GDM1 (cell line): ENCODE results near the gene APOC1.
A peak's percentile ranks its signal among the peaks of the same experiment; 100 is the strongest.
"Not testable (repeated sequence)": the region's sequence is repeated elsewhere in the genome, so short reads cannot be mapped to it uniquely, and the experiment has no call there.

Experiments used
- DNase-seq: peaks from one replicate; lab custom pipeline; 2025; lab: John Stamatoyannopoulos, UW

The APOC1 gene

GRCh38 chr19:44914433-44915206, at the start of gene APOC1:
APOC1 (plus strand) TSS chr19:44914608; CDS start chr19:44914892, 284 bp downstream.
- peak; percentile 70 for DNase-seq

GRCh38 chr19:44865196-44865767, 49.1 kb upstream of the APOC1 start:
- DNase-seq = no peak

GRCh38 chr19:44866664-44867063, 47.7 kb upstream of the APOC1 start:
- no peak for DNase-seq

GRCh38 chr19:44867578-44867977, 46.8 kb upstream of the APOC1 start:
- DNase-seq = no peak

GRCh38 chr19:44869733-44870470, 44.5 kb upstream of the APOC1 start:
- DNase-seq = peak; percentile 14

GRCh38 chr19:44871809-44872208, 42.6 kb upstream of the APOC1 start:
- DNase-seq = no peak

- no peak for DNase-seq
Observed at GRCh38 chr19:44872661-44873060, 41.7 kb upstream of the APOC1 start.

- DNase-seq = no peak
Observed at GRCh38 chr19:44874317-44874716, 40.1 kb upstream of the APOC1 start.

- DNase-seq = no peak
Observed at GRCh38 chr19:44875666-44876451, 38.5 kb upstream of the APOC1 start.

- DNase-seq = peak; percentile 30
Observed at GRCh38 chr19:44876930-44877535, 37.4 kb upstream of the APOC1 start.

- no peak for DNase-seq
Observed at GRCh38 chr19:44878120-44878865, 36.1 kb upstream of the APOC1 start.

GRCh38 chr19:44879309-44880065, 34.9 kb upstream of the APOC1 start:
- DNase-seq = no peak

GRCh38 chr19:44882063-44882462, 32.3 kb upstream of the APOC1 start:
- no peak for DNase-seq

- not testable (repeated sequence) for DNase-seq
Observed at GRCh38 chr19:44882619-44883397, 31.6 kb upstream of the APOC1 start.

GRCh38 chr19:44883922-44884321, 30.5 kb upstream of the APOC1 start:
- no peak for DNase-seq

- no peak for DNase-seq
Observed at GRCh38 chr19:44884566-44884965, 29.8 kb upstream of the APOC1 start.

GRCh38 chr19:44886141-44886540, 28.3 kb upstream of the APOC1 start:
- DNase-seq = no peak

- DNase-seq = no peak
Observed at GRCh38 chr19:44887648-44888047, 26.8 kb upstream of the APOC1 start.

GRCh38 chr19:44888335-44888734, 26.1 kb upstream of the APOC1 start:
- not testable (repeated sequence) for DNase-seq
